CD1c-positive myeloid dendritic cell (primary cell): ENCODE data around the gene KCTD12.
A peak's percentile ranks its signal among the peaks of the same experiment; 100 is the strongest.

Experiments used
- DNase-seq: peaks from one replicate; pipeline ENCODE4 v3.0.0-alpha.2; 2016; ENCODE audit errors: extremely low spot score

Gene KCTD12

GRCh38 chr13:76887076-76887563 lies 915 bp upstream of the KCTD12 start:
- no peak for DNase-seq

DNA sequence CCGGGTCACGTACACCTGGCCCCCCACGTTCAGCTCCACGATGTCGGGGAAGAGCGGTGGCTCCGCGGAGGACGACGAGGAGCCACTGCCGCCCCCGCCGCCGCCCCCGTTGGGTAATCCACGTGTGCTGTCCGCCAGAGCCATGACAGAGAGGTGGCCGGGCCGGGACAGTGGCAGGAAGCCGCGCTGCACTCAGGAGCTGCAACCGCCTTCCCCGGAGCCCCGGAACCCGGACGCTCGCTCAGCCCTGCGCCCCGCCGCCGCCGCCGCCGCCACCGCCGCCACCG lies 257 bp downstream of the KCTD12 start:
- DNase-seq = no peak

DNA sequence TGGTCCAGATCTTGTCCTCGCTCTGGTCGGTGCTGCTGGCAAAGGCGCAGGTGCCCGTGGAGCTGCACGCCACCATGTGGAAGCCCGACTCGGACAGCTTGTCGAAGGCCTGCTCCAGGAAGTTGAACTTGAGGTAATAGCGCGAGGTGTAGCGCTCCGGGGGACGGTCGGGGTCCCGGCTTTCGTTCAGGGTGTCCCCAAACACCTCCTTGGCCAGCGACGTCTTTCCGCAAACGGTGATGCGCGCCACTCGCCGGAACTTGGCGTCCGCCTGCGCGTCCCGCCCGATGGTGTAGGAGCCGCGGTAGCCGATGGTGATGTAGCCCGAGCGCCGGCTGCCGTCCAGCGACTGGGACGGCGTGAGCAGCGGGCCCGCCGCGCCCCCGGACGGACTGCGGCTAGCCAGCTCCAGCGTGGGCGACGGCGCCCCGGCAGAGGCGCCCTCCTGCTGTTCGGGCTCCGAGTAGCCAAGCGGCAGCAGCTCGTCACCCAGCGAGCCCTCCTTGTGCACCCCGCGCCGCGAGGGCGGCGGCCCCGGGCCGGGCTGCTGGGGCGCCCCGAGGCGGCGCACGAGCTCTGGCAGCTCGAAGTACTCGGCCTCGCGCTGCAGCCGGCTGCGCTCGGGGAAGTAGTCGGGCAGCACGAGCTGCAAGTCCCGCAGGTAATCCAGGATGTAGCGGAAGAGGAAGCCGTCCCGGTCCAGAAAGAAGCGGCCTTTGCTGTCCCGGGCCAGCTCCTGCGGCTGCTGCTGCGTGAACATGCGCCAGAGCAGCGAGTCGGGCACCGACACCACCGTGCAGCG lies 801 bp downstream of the KCTD12 start:
- peak; percentile 82 for DNase-seq

- DNase-seq = no peak
Observed at GRCh38 chr13:76884907-76885202, 1.4 kb downstream of the KCTD12 start.

DNA sequence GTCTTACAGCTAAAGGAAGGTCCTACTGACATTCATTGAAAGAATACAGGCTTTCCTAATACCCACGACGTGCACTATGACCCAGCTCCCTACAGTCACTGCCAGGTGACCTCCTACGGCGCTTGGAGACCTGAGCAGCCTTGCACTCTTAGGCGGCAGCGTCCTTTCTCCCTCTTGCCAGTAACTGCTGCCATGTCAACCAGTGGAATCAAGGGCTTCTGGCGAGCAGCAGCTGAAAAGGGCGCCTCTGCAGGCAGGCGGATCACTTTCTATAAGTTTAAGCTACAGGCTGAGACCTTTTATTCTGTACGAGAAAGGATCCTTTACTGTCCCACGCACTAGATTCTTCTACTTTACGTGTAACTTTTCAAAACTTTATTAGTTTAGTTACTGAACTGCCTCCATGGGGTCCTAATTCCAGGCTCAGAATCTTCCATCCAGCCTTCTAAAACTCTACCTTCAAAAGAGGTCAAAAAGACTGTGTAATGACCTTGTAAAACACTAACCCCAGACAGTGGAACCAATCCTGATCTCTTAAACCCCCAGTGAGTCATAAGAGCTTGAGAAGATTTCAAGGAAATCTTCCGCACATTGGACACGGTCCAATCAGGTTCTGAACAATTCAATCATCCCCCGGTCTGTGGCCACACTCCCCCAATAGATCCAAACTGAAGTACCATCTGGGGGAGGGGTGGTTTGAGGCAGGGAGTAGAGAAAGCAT lies 1.9 kb downstream of the KCTD12 start:
- DNase-seq = peak; percentile 73

DNA sequence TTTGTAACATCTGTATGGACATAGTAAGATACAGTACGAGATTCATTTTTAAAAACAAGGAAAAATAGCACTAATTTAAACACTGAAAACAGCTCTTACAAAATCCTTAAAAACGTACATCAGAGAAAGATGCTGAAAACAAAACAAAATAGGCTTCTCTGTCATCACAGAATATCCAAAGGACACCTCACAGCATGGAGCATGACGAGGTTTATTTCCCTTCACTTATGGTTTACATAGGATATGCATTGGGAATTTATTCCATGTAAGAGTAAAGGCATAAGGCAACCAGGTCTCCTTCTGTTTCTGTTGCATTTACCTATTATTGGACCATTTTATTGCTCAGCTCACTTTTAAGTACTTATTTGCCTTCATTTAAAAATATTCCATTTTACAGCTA lies 3.0 kb downstream of the KCTD12 start:
- DNase-seq = peak; percentile 17

- peak; percentile 66 for DNase-seq
Observed at GRCh38 chr13:76882431-76882830, 3.8 kb downstream of the KCTD12 start.

DNA sequence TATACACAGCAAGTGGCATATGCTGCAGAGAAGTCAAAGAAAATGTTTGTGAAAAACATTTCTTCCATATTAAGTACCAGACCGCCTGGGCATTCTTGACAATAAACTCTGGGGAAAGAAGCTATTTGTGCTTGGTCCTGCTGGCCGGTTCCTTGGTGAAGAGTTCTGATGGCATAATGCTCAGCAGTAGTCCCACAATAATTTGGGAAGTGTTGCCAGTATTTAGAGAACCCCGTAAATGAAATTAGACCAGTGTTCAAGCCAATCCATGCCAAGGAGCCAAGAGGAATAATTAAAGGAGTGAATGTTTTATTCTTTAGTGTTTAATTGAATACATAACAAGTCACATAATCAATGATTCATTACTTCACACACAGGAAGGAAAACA lies 6.3 kb downstream of the KCTD12 start:
- DNase-seq = no peak

DNA sequence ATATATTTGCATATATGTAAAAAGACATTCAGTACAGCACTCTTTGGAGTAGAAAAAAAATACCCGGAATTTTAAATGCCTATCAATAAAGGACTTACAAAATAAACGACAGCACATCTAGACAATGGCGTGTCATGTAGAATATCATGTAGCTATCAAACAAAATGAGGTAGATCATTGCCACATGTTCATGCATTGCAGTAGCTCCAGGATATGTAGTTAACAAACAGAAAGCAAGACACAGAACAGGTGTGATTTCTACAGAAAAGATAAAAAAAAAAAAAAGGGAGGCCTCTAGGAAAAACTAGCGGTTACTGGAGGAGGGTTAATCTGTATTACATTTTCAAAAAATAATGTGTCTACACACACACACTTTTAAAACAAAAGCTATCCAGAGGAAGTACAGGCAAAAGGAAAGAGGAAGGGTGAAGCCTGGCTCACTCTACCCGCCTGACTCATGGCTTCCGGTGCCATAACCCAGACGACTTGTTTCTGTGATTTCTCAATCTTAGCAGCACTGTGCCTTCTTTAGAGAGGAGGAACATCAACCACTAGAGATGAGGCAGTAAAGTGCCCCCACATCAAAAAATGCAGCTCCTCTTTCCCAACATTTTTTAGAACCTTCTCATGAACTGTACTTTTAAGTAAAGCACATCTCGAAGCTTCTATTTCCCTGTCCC lies 6.9 kb downstream of the KCTD12 start:
- DNase-seq = peak; percentile 94

- no peak for DNase-seq
Observed at GRCh38 chr13:76878043-76878442, 8.2 kb downstream of the KCTD12 start.

DNA sequence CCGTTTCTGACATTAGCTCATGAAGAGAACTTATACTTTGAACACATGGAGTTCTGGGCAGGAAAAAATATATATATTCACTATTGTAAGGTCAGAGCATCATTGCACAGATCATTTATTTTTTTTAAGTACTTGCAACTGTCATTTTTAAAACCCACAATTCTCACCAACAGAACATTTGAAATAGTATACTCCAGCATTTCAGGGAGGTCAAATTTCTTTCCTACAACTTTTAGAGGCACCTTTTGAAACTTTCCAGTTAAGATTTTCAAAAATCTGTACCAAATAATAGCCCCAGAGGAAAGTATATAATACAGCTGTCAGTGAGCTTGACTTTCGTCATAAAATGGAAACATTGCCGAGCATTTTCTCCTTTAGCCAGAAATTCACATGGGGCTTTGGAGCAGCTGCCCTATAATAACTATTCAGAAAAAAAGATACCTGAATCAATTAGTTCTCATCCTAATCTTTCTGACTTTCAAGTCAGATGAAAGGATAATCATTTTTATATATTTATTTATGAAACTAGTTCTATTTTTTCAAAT lies 10.9 kb downstream of the KCTD12 start:
- no peak for DNase-seq

GRCh38 chr13:76874479-76874878 lies 11.7 kb downstream of the KCTD12 start:
- DNase-seq = peak; percentile 65

- peak; percentile 33 for DNase-seq
Observed at GRCh38 chr13:76873445-76873844, 12.8 kb downstream of the KCTD12 start.

DNA sequence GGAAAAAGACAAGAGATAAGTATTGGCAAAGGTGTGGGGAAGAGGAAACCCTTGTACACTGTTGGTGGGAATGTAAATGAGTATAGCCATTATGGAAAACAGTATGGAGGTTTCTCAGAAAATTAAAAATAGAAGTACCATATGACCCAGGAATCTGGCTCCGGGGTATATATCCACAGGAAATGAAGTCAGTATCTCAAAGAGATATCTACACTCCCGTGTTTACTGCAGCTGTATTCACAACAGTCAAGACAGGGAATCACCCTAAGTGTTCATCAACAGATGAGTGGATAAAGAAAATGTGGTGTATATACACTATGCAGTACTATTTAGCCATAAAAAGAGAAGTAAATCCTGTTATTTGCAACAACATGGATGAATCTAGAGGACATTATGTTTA lies 13.5 kb downstream of the KCTD12 start:
- no peak for DNase-seq

DNA sequence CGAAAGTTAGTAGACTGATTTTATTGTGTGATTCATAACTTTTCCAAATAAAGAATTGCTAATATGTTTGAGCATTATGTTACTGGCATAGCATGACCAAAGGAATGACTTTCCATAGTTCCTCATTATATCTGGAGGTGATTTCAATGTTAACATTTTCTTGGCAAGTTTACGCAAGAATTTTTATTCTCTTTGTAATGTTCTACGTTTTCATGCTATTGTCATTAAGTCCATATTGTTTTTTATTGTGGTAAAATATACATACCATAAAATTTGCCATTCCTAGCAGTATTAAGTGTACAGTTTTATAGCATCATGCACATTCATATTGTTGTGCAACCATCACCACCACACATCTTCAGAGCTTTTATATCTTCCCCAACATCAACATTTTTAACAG lies 14.8 kb downstream of the KCTD12 start:
- no peak for DNase-seq

GRCh38 chr13:76868371-76868770 lies 17.8 kb downstream of the KCTD12 start:
- DNase-seq = no peak

GRCh38 chr13:76865996-76866503 lies 20.2 kb downstream of the KCTD12 start:
- no peak for DNase-seq

DNA sequence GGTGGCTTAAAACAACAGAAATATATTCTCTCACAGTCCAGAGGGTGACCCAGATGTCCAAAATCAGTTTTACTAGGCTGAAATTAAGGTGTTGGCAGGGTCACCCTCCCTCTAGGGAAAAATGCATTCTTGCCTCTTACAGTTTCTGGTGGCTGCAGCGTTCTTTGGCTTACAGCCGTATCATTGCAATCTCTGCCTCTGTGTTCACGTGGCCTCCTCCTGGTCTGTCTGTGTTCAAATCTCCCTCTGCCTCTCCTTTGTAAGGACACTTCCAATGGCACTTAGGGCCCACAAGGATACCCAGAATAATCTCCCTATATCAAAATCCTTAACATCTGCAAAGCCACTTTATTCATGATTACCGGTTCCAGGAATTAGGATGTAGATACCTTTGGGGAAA lies 21.1 kb downstream of the KCTD12 start:
- DNase-seq = no peak

- DNase-seq = no peak
Observed at GRCh38 chr13:76864259-76864658, 21.9 kb downstream of the KCTD12 start.

GRCh38 chr13:76863022-76863421 lies 23.2 kb downstream of the KCTD12 start:
- no peak for DNase-seq

DNA sequence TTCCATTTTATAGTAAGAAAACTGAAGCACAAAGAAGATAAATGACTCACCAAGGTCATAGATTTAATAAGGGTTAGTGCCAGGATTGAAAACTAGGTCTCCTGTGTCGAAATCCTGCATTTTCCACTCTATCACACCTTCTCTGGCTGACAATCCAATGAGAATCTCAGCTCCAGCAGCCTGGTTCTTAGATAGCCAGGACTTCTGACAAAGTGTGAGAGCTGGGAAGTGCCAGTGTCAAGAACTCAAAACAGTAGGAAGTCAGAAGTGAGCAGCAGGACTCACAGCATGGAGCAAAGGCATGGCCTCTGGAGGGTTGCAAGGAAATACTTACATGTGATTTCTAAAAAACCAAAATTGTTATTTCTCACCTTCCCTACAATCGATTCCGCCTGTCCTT lies 24.3 kb downstream of the KCTD12 start:
- DNase-seq = no peak

GRCh38 chr13:76860706-76861105 lies 25.5 kb downstream of the KCTD12 start:
- no peak for DNase-seq

DNA sequence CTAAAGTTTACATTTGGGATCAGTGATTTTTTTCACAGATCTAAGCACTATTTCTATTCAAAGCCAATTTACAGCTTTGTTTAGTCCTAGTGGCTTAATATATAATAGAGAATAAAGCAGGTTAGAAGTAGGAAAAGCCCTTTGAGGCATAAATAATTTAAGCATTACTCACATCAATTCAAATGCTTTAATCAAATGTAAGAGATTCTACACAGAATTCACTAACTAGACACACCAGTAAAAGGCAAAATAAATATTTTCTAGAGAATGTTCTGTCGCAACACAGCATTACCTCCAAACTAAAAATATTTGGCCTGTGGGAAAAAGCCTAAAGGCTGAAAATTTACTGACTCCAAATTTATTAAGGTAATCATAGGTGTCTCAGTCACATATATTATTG lies 31.3 kb downstream of the KCTD12 start:
- no peak for DNase-seq
